GM06990 (cell line): ENCODE data around the gene MED19.
"Not testable (repeated sequence)": the region's sequence is repeated elsewhere in the genome, so short reads cannot be mapped to it uniquely, and the experiment has no call there.

Experiments
- DNase-seq: peaks from one replicate; pipeline ENCODE4 v3.0.0-alpha.2; 2011; ENCODE audit not compliant: insufficient read length; ENCODE audit errors: extremely low read depth
- H3K27me3 ChIP-seq: replicated peaks from 2 replicates; pipeline ENCODE4 v1.6.0; 2011; ENCODE audit warnings: low read length; ENCODE audit not compliant: control insufficient read depth, insufficient read depth
- H3K36me3 ChIP-seq: 2 replicates; pipeline ENCODE4 v1.5.1; 2011; ENCODE audit warnings: low read length; ENCODE audit not compliant: control insufficient read depth, insufficient read depth
- H3K4me3 ChIP-seq: replicated peaks from 2 replicates; pipeline ENCODE4 v1.5.1; 2011; ENCODE audit warnings: low read depth, mild to moderate bottlenecking, control low read depth, low read length
- TF ChIP-seq, protein P1 (sequence below): IDR thresholded peaks from 2 replicates; pipeline ENCODE4 v1.5.1; 2011; ENCODE audit warnings: low read length, control low read depth, mild to moderate bottlenecking, inconsistent platforms; ENCODE audit not compliant: insufficient read depth, poor library complexity, severe bottlenecking

Gene MED19

GRCh38 chr11:57735619-57736298 lies 23.7 kb upstream of the MED19 start:
- TF ChIP-seq, protein P1, sequence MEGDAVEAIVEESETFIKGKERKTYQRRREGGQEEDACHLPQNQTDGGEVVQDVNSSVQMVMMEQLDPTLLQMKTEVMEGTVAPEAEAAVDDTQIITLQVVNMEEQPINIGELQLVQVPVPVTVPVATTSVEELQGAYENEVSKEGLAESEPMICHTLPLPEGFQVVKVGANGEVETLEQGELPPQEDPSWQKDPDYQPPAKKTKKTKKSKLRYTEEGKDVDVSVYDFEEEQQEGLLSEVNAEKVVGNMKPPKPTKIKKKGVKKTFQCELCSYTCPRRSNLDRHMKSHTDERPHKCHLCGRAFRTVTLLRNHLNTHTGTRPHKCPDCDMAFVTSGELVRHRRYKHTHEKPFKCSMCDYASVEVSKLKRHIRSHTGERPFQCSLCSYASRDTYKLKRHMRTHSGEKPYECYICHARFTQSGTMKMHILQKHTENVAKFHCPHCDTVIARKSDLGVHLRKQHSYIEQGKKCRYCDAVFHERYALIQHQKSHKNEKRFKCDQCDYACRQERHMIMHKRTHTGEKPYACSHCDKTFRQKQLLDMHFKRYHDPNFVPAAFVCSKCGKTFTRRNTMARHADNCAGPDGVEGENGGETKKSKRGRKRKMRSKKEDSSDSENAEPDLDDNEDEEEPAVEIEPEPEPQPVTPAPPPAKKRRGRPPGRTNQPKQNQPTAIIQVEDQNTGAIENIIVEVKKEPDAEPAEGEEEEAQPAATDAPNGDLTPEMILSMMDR = no peak
- no peak for DNase-seq
- no peak overlapping the region for H3K4me3 ChIP-seq
- no peaks in the 10 kb centered on the region for H3K27me3 ChIP-seq
- peaks cover 10% of the 10 kb centered on the region for H3K36me3 ChIP-seq

- TF ChIP-seq, protein P1 = no peak
- no peak for DNase-seq
- H3K36me3 ChIP-seq = peaks cover 2% of the 10 kb centered on the region
- H3K4me3 ChIP-seq = no peak overlapping the region
- no peaks in the 10 kb centered on the region for H3K27me3 ChIP-seq
Measured at GRCh38 chr11:57732661-57733060, 20.6 kb upstream of the MED19 start.

GRCh38 chr11:57729479-57729878 lies 17.5 kb upstream of the MED19 start:
- DNase-seq = no peak
- H3K27me3 ChIP-seq = no peaks in the 10 kb centered on the region
- TF ChIP-seq, protein P1 = no peak
- no peaks in the 10 kb centered on the region for H3K36me3 ChIP-seq
- no peak overlapping the region for H3K4me3 ChIP-seq

DNA sequence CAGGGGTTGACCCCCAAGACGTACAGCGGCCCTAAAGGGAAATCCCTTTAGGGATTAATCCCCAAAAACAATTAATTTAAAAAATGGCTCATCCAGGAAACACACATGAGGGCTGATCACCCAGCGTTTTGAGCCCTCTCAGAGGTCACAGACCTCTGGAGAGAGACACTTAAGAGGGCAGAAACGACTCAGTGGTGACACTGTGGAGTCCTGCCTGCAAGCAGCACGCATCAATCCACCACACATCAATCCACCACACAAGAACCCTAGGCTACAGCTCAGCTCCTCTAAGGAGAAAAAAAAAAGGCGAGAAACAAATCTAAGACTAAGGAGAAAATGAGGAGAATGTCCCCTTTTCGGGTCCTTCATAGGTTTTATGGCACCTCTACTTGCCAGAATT lies 16.8 kb upstream of the MED19 start:
- TF ChIP-seq, protein P1 = no peak
- no peaks in the 10 kb centered on the region for H3K36me3 ChIP-seq
- H3K27me3 ChIP-seq = no peaks in the 10 kb centered on the region
- no peak for DNase-seq
- no peak overlapping the region for H3K4me3 ChIP-seq

- TF ChIP-seq, protein P1 = no peak
- no peak for DNase-seq
- H3K36me3 ChIP-seq = no peaks in the 10 kb centered on the region; the same call in 1 of the 2 replicates
Measured at GRCh38 chr11:57727185-57727584, 15.2 kb upstream of the MED19 start.

DNA sequence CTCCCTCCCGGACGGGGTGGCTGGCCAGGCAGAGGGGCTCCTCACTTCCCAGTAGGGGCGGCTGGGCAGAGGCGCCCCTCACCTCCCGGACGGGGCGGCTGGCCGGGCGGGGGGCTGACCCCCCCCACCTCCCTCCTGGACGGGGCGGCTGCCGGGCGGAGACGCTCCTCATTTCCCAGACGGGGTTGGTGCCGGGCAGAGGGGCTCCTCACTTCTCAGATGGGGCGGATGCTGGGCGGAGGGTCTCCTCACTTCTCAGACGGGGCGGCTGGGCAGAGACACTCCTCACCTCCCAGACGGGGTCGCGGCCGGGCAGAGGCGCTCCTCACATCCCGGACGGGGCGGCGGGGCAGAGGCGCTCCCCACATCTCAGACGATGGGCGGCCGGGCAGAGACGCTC lies 4.7 kb upstream of the MED19 start:
- not testable (repeated sequence) for DNase-seq, H3K4me3 ChIP-seq, H3K36me3 ChIP-seq, H3K27me3 ChIP-seq

More at GRCh38 chr11:57727185-57727584, 15.2 kb upstream of the MED19 start:
- no peaks in the 10 kb centered on the region for H3K27me3 ChIP-seq
- H3K4me3 ChIP-seq = no peak overlapping the region
